ENCODE data around the gene AUTS2.

- TF ChIP-seq CTCF (conservative IDR thresholded peaks at IDR 0.05; ENCODE audit: low read length) (no peak), EZH2phosphoT487 (IDR thresholded peaks at IDR 0.05; ENCODE audit: borderline replicate concordance) (no peak)
Measured at GRCh38 chr7:69595415-69595814, 2.9 kb upstream of the AUTS2 start.
